Posterior cingulate gyrus (tissue), 11 donors: ENCODE data around the gene RGS3.

ENCODE experiments used
- DNase-seq, 10 donors: peaks; one replicate each; pipeline versions ENCODE4 v3.0.0 to v3.0.0-alpha.2; 2020 to 2021; ENCODE audit warnings: mixed read lengths in 3 of 10
- intact Hi-C: fragments of 100-400 bp; cut with DNase I; formaldehyde crosslinking; loops from one replicate; pipeline ENCODE4 v1.15.1; 2023

Gene RGS3

DNA sequence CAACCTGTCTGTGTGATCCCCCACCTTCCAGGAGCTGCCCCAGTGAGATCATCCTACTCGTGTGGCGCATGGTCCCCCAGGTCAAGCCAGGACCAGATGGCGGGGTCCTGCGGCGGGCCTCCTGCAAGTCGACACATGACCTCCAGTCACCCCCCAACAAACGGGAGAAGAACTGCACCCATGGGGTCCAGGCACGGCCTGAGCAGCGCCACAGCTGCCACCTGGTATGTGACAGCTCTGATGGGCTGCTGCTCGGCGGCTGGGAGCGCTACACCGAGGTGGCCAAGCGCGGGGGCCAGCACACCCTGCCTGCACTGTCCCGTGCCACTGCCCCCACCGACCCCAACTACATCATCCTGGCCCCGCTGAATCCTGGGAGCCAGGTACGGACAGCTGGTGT lies 43.7 kb downstream of the RGS3 start:
- peak in 2 of 10 donors; percentile 64 to 73 for DNase-seq
- intact Hi-C loops: no loop called here

GRCh38 chr9:113508111-113508749 lies 44.7 kb downstream of the RGS3 start:
- intact Hi-C loops: no loop called here
- DNase-seq: no peak

DNA sequence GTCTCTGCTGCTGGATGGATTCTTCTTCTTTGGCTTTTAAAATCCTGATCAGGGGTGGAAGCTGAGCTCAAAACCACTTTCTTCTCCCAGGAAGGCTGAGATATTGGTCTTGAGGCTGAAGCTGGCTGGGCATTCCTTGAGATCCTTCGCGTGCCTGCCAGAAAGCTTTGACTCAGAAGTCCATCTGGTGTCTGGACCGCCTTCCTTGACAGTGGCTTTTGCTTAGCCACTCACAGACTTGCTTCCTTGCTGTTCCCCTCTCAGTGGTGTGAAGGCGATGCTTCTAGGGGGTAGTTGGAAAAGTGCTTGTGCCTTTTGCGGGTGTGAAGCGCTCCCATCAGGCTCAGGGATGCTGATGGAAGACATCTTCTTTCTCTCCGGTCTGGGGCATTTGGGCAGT lies 45.9 kb downstream of the RGS3 start:
- intact Hi-C loops: no loop called here
- no peak for DNase-seq

GRCh38 chr9:113511047-113511521 lies 47.6 kb downstream of the RGS3 start:
- peak in 5 of 10 donors; percentile 22 to 88 (median 46) for DNase-seq
- intact Hi-C loops: no loop called here

DNA sequence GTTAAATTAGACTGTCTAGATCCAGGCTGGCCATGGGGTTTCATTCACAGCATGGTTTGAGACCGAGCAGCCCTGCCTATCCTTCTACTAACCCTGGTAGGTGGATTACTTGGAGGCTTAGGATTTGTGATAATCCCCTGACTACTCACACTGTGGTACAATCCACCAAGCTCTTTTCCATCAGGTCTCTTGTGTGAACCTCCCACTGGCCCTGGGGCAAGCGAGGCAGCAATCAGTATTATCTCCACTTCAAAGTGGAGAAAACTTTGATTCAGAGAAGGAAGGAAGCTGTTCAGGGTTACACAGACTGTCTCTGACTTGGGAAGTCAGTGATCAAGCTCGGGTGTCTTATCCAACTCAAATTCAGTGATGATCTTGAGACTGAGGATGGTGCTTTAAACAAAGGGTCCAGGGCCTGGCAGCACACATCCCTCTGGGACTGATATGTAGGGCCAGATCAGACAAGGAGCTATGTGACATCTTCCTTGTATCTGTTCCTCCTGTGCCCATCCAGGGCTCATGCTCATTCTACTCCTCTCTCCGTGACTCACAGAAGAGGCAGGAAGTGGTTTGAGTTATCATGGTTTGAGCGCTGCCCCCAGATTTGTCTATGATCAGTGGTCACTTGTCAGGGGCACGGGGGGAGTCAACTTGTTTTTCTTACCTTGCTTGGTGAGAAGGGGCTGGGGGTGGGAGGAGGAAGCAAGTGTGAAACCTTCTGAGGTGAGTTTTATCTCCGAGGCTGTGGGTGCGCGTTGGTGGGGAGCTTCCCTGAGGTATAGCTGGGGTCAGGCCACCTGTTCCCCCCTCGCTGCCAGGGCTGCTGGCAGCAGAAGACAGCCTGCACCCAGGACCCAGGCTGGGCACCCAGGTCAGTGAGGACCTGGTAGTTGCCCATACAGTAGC lies 48.6 kb downstream of the RGS3 start:
- peak in 2 of 10 donors; percentile 44 to 76 for DNase-seq
- intact Hi-C loops: no loop called here

GRCh38 chr9:113513111-113513510 lies 49.6 kb downstream of the RGS3 start:
- peak in 2 of 10 donors; percentile 25 to 36 for DNase-seq
- intact Hi-C loops: no loop called here

DNA sequence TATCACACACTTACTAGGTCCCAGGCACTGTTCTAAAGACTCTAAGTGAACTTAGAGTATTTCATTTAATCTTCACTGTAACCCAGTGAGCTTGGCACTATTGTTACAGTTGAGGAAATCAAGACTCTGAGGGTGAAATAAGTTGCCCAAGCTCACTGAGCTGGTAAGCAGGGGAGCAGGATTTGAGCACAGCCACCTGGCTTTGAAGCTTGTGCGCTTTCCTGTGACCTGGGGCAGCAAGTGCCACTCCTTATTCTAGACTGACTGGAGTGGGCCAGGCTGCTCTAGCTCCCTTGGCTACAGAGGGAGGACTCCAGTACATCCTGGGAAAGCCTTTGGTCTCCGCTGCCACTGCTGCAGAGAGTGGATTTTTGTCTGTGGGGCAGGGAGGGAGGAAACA lies 50.0 kb downstream of the RGS3 start:
- peak in 2 of 10 donors; percentile 14 to 22 for DNase-seq
- intact Hi-C loops: no loop called here

DNA sequence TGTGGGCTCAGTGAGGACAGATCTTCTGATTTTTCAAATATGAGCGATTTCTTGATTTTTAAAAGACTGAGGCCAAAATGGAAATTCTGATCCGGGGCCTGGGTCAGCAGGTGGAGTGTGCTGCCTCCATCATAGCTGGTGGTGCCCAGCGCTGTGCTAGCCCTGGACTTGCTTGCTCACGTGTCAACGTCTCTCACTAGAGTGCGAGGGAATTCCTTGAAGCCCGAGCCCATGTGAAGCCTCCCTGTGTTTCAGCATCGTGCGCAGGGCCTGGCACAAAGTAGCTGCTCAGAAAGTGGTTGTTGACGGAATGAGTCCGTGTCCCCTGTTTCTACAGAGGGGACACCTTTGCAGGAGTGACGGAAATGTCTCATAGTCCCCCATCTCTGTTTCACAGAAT lies 50.5 kb downstream of the RGS3 start:
- intact Hi-C loops: no loop called here

GRCh38 chr9:113514748-113515147 lies 51.2 kb downstream of the RGS3 start:
- peak in 2 of 10 donors; percentile 29 to 39 for DNase-seq
- intact Hi-C loops: no loop called here

More for the DNA sequence above, 50.5 kb downstream of the RGS3 start:
- DNase-seq: peak in 2 of 10 donors; percentile 60 to 62

DNA sequence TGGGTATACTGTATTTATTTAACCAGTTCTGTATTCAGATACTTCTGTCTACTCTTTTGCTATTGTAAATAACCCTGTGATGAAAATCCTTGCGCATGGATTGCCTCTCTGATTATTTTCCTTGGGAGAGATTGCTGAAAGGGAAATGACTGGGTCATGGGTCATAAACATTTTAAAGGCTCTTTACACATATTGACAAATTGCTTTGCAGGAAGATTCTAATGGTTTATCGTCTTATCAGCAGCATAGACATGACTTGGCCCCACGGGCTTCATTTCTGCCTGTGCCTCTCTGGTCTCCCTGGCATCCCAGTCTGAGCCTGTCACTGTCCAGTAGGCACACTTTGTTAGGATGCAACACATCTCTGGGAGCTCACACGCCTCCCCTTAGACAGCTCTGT lies 52.3 kb downstream of the RGS3 start:
- DNase-seq: peak in 2 of 10 donors; percentile 43 to 55
- intact Hi-C loops: no loop called here

- DNase-seq: peak in 3 of 10 donors; percentile 52 to 60 (median 56)
- intact Hi-C loops: no loop called here
These were observed 53.5 kb downstream of the RGS3 start for GRCh38 chr9:113516840-113517577.

- peak in 1 of 10 donors; percentile 6 for DNase-seq
- intact Hi-C loops: no loop called here
These were observed 56.0 kb downstream of the RGS3 start for GRCh38 chr9:113519426-113520108.

GRCh38 chr9:113520109-113520642 lies 56.6 kb downstream of the RGS3 start:
- intact Hi-C loops: no loop called here
- DNase-seq: peak in 3 of 10 donors; percentile 14 to 60 (median 49)

DNA sequence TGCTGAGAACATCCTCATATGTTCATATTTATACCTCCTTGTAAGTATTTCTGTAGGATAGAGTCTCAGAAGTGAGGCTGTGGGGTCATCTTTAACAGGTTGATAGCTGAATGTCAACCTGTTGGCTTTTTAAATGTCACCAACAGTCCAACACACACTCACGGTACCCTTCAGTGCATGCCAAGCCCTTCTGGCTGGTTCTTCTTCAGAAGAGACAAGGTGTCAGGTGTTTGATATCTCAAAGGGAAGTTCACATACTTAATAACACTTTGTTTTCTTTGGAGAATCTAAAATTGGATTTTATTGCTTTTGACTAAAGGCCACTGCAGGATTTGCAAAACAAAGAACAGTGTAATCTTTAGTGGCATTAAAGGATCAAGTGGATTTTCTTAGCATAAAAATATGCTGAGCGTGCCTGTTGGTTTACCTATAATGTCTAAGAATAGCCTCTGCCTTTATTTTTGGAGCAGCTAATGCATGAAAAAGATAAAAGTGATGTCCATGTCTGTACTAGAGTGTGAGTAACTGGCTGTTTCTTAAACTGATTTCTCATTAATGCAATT lies 58.2 kb downstream of the RGS3 start:
- peak in 1 of 10 donors; percentile 10 for DNase-seq
- intact Hi-C loops: no loop called here

GRCh38 chr9:113522419-113522818 lies 58.9 kb downstream of the RGS3 start:
- intact Hi-C loops: no loop called here
- DNase-seq: peak in 2 of 10 donors; percentile 31 to 52

DNA sequence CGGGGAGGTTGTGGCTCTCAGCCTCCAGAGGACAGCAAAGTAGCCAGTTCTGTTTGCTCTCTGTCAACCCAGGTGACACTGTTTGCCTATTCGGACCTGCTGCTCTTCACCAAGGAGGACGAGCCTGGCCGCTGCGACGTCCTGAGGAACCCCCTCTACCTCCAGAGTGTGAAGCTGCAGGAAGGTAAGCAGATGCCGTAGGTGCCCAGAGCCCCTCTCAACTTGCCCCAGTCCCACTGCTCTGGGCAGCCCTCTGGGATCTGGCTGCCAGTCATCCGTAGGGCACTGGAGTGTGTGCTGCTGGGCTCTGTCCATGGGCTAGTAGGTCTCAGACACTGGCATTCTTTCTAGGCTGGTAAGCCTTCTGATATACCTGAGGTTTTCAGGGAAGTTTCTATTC lies 59.3 kb downstream of the RGS3 start:
- intact Hi-C loops: no loop called here
- peak in 1 of 10 donors; percentile 53 for DNase-seq

DNA sequence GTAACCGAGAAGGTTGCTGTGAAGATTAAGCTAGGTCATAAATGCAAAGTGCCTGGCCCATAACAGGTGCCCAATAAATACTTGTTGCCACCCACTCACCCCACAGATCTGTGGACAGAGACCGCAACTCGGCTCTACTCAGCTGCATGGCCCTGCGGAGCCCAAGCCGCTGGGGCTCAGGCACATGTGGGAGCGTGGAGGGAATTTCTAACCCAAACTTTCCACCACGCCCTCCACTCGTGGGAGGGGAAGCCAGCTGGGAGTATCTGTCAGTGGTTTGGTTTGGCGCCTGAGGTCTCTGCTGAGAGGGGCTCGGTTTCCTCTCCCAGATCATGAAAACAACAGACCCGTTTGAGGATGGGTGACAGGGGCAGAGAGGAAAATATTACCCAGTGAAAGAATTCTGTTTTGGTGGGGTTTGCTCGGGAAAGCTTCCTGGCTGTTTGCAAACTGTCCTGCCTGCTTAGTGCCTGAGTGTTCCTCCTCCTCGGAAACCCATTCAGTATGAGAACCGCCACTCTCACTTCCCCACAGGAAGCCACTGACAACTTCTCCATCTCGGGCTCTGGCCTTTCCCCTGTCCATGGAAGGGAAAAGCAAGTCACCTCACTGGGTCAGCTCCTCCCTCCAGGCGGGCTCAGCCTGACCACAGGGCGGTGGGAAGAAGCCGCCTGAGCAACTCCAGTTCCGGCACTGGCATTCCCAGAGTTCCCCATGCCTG lies 60.1 kb downstream of the RGS3 start:
- DNase-seq: peak in 2 of 10 donors; percentile 30 to 87
- intact Hi-C loops: no loop called here

DNA sequence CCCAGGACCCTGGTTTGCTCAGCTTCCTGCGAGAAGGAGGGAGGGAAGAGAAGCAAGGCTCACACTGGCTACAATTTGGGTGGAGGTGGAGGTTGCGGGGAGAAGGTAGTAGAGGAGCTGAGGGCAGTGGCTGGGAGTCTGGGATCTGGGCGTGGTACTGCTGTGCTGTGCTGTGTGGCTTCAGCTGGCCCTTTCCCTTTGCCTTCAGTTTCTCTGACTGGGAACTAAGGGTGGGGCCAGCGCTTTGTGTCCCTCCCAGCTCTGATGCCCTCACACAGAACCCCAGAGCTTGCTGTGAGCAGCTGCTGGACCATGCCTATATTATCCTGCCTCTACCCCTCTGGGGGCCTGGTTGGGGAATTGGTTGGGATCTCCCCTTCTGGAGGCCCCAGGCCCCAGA lies 60.9 kb downstream of the RGS3 start:
- DNase-seq: peak in 1 of 10 donors; percentile 24
- intact Hi-C loops: no loop called here

DNA sequence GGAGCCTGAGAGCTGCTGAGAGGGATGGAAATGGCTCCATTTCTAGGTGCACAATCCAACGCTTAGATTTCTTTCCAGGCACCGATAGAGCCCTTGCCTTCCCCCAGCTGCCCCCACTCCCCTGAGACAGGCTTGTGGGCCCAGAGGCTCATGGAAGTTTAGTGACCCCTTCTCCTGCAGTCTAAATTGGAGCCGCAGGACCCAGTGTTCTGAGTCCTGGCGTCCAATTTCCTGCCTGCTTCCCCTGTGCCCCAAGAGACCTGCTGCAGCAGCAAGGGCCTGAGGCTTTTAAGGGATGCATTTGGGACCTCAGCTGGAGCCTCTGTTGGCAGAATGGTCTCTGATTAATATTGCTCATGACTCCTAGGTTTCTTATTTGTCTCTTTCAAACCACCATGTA lies 61.7 kb downstream of the RGS3 start:
- peak in 1 of 10 donors; percentile 26 for DNase-seq
- intact Hi-C loops: no loop called here
